H9 (cell line): ENCODE measurements around the gene TMC8. TPM values are rescaled to one million over a fixed set of nuclear protein-coding genes. Genes with fewer than 3 reads are reported as not detected.

Experiments
- DNase-seq: peaks from one replicate; pipeline ENCODE4 v3.0.0-alpha.2; 2017
- H2AFZ ChIP-seq: one replicate; pipeline ENCODE4 v1.6.1; 2013; ENCODE audit warnings: mild to moderate bottlenecking, low read length, control low read depth, moderate library complexity
- H2AK5ac ChIP-seq: 2 replicates; pipeline ENCODE4 v1.6.1; 2013; ENCODE audit warnings: low read length, control low read depth, mixed read lengths; ENCODE audit not compliant: insufficient read length
- H2BK120ac ChIP-seq: one replicate; pipeline ENCODE4 v1.6.1; 2013; ENCODE audit warnings: low read depth, mild to moderate bottlenecking, low read length, control low read depth, inconsistent platforms; ENCODE audit not compliant: poor library complexity, severe bottlenecking
- H2BK12ac ChIP-seq: 2 replicates; pipeline ENCODE4 v1.6.1; 2013; ENCODE audit warnings: low read length, control low read depth, mixed read lengths, low read depth; ENCODE audit not compliant: insufficient read length
- H2BK15ac ChIP-seq: 2 replicates; pipeline ENCODE4 v1.6.1; 2013; ENCODE audit warnings: low read depth, low read length, control low read depth
- H2BK20ac ChIP-seq: one replicate; pipeline ENCODE4 v1.6.1; 2013; ENCODE audit warnings: low read depth, mild to moderate bottlenecking, low read length, control low read depth, inconsistent platforms; ENCODE audit not compliant: poor library complexity, severe bottlenecking
- H2BK5ac ChIP-seq: 2 replicates; pipeline ENCODE4 v1.6.1; 2013; ENCODE audit warnings: low read length, control low read depth, mixed read lengths; ENCODE audit not compliant: insufficient read length
- H3K14ac ChIP-seq: 2 replicates; pipeline ENCODE4 v1.6.1; 2013; ENCODE audit warnings: low read length, control low read depth; ENCODE audit not compliant: insufficient read depth
- H3K18ac ChIP-seq: 2 replicates; pipeline ENCODE4 v1.6.1; 2013; ENCODE audit warnings: low read depth, mild to moderate bottlenecking, mixed read lengths, low read length, control low read depth; ENCODE audit not compliant: insufficient read length
- H3K23ac ChIP-seq: 2 replicates; pipeline ENCODE4 v1.6.1; 2013; ENCODE audit warnings: low read length, control low read depth, mixed read lengths, low read depth; ENCODE audit not compliant: insufficient read length
- H3K23me2 ChIP-seq: 2 replicates; pipeline ENCODE4 v1.6.1; 2013; ENCODE audit warnings: low read depth, mild to moderate bottlenecking, mixed read lengths, low read length, control low read depth; ENCODE audit not compliant: insufficient read length, poor library complexity, severe bottlenecking
- H3K27ac ChIP-seq: 2 replicates; pipeline ENCODE4 v1.5.1; 2013; ENCODE audit warnings: low read length, control low read depth, mixed read lengths, low read depth; ENCODE audit not compliant: insufficient read length
- H3K27me3 ChIP-seq: 2 replicates; pipeline ENCODE4 v1.6.1; 2013; ENCODE audit warnings: low read length, control low read depth, inconsistent platforms; ENCODE audit not compliant: insufficient read depth
- H3K4ac ChIP-seq: 2 replicates; pipeline ENCODE4 v1.6.1; 2013; ENCODE audit warnings: low read depth, mild to moderate bottlenecking, control low read depth, inconsistent platforms, low read length, moderate library complexity
- H3K4me1 ChIP-seq: 2 replicates; pipeline ENCODE4 v1.6.1; 2013; ENCODE audit warnings: low read length, control low read depth, inconsistent platforms; ENCODE audit not compliant: insufficient read depth
- H3K4me2 ChIP-seq: 2 replicates; pipeline ENCODE4 v1.6.1; 2013; ENCODE audit warnings: low read length, control low read depth, mixed read lengths; ENCODE audit not compliant: insufficient read length, insufficient read depth
- H3K56ac ChIP-seq: 2 replicates; pipeline ENCODE4 v1.6.1; 2013; ENCODE audit warnings: low read depth, mild to moderate bottlenecking, mixed read lengths, low read length, control low read depth; ENCODE audit not compliant: insufficient read length
- H3K79me1 ChIP-seq: 2 replicates; pipeline ENCODE4 v1.6.1; 2013; ENCODE audit warnings: low read depth, mild to moderate bottlenecking, moderate library complexity, low read length, control low read depth, inconsistent platforms; ENCODE audit not compliant: insufficient read depth, poor library complexity, severe bottlenecking
- H3K79me2 ChIP-seq: 2 replicates; pipeline ENCODE4 v1.6.1; 2013; ENCODE audit warnings: low read length, control low read depth, inconsistent platforms; ENCODE audit not compliant: insufficient read depth
- H3K9ac ChIP-seq: 2 replicates; pipeline ENCODE4 v1.6.1; 2013; ENCODE audit warnings: low read length, control low read depth, mixed read lengths; ENCODE audit not compliant: insufficient read length; ENCODE audit errors: extremely low read depth
- H3K9me3 ChIP-seq: one replicate; pipeline ENCODE4 v1.6.1; 2013; ENCODE audit warnings: low read depth, low read length, inconsistent platforms; ENCODE audit not compliant: control insufficient read depth
- H3T11ph ChIP-seq: one replicate; pipeline ENCODE4 v1.6.1; 2013; ENCODE audit warnings: mild to moderate bottlenecking, low read length, control low read depth, inconsistent platforms
- H4K20me1 ChIP-seq: one replicate; pipeline ENCODE4 v1.6.1; 2013; ENCODE audit not compliant: control insufficient read depth, insufficient read length, insufficient read depth
- H4K5ac ChIP-seq: 2 replicates; pipeline ENCODE4 v1.6.1; 2013; ENCODE audit warnings: low read depth, mild to moderate bottlenecking, mixed read lengths, low read length, control low read depth; ENCODE audit not compliant: insufficient read length
- H4K8ac ChIP-seq: replicated peaks from 2 replicates; pipeline ENCODE4 v1.6.1; 2013; ENCODE audit warnings: low read length, control low read depth, mixed read lengths, low read depth; ENCODE audit not compliant: insufficient read length
- H4K91ac ChIP-seq: 2 replicates; pipeline ENCODE4 v1.6.1; 2013; ENCODE audit warnings: low read depth, mild to moderate bottlenecking, moderate library complexity, mixed read lengths, low read length, control low read depth; ENCODE audit not compliant: insufficient read length
- H3K27ac Mint-ChIP-seq, 3 experiments: 2 replicates in 2 of 3; 3 replicates in 1 of 3; pipeline ENCODE4 v1.8.0; 2020 to 2021; ENCODE audit warnings: mixed read lengths in 3 of 3, mild to moderate bottlenecking in 1 of 3, moderate library complexity in 1 of 3
- H3K27me3 Mint-ChIP-seq: 2 replicates; pipeline ENCODE4 v1.8.0; 2021; ENCODE audit warnings: low read depth, mild to moderate bottlenecking, moderate library complexity, mixed read lengths
- H3K36me3 Mint-ChIP-seq, 3 experiments: 2 replicates in 2 of 3; 3 replicates in 1 of 3; pipeline ENCODE4 v1.8.0; 2020 to 2021; ENCODE audit warnings: low read depth in 3 of 3, mixed read lengths in 3 of 3; ENCODE audit not compliant: insufficient read depth in 1 of 3
- H3K4me1 Mint-ChIP-seq, 2 experiments: 2 replicates each; pipeline ENCODE4 v1.8.0; 2020; ENCODE audit warnings: mixed read lengths in 2 of 2
- H3K4me3 Mint-ChIP-seq, 2 experiments: 2 replicates in 1 of 2; 3 replicates in 1 of 2; pipeline ENCODE4 v1.8.0; 2020 to 2021; ENCODE audit warnings: mild to moderate bottlenecking in 2 of 2, mixed read lengths in 2 of 2, moderate library complexity in 1 of 2
- H3K9me3 Mint-ChIP-seq, 2 experiments: 2 replicates in 1 of 2; 3 replicates in 1 of 2; pipeline ENCODE4 v1.8.0; 2020; ENCODE audit warnings: mild to moderate bottlenecking in 2 of 2, mixed read lengths in 2 of 2, moderate library complexity in 1 of 2
- CTCF ChIP-seq: fragments of 200-600 bp; sonication (generic); conservative IDR thresholded peaks from 3 replicates; pipeline ENCODE4 v1.8.0; 2021; ENCODE audit warnings: antibody characterized with exemption, mild to moderate bottlenecking
- WGBS: extraction: QIAGEN DNeasy Blood & Tissue Kit; methylation state at CpG from one replicate; pipeline ENCODE4 v1.1.7; 2013; ENCODE audit warnings: missing lambda C conversion rate, low lambda C conversion rate, mixed read lengths; ENCODE audit not compliant: insufficient read length; ENCODE audit errors: extremely low coverage; 5-methylcytosine and 5-hydroxymethylcytosine counted together
- total RNA-seq: library from RNA; stranded (reverse); gene quantifications from 2 replicates; pipeline ENCODE4 v1.2.1, GENCODE V29; 2021

The TMC8 gene
- total RNA-seq, 1 experiment from 2014 or later = 1.0 TPM

DNA sequence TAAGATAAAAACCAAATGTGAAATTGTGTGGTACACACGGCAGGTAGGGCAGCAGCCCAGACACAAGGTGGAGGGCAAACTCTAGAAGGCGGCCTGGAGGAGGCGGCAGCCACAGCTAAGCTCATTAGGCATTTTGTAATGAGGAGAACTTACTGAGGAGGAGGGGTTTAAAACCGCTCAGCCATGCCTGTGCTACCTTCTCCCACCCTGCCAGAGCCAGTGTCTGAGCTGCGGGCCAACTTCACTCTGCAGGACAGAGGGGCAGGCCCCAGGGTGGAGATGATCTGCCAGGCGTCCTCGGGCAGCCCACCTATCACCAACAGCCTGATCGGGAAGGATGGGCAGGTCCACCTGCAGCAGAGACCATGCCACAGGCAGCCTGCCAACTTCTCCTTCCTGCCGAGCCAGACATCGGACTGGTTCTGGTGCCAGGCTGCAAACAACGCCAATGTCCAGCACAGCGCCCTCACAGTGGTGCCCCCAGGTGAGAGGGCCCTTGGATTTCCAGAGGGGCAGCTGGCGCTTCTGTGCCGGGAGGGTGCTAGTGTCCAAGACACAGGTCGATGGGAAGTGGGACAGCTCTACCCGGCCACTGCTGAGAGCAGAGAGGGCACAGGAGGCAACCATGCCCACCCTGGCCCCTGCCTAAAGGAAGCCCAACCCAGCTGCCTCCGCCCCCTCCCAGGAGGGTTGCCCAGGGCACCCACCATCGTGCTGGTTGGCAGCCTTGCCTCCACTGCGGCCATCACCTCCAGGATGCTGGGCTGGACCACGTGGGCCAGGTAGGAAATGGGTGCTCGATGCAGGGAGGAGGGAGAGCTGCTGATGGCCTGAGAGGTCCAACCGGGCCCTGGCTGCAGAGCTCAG, 33.5 kb downstream of the TMC8 start:
- Mint-ChIP-seq H3K4me3 (no peak overlapping the region), H3K36me3 (no peaks in the 10 kb centered on the region; a peak in 2 of 7 replicates), H3K9me3 (no peaks in the 10 kb centered on the region), H3K27ac (no peak overlapping the region), H3K27me3 (peaks cover 1% of the 10 kb centered on the region; the same call in 1 of the 2 replicates), H3K4me1 (peaks cover 6 to 18% of the 10 kb centered on the region in 2 experiments)
- Histone ChIP-seq H2BK20ac (no peak overlapping the region), H3K56ac (no peak overlapping the region), H4K5ac (no peak overlapping the region), H3K79me2 (no peaks in the 10 kb centered on the region), H2AK5ac (no peak overlapping the region), H3K14ac (no peak overlapping the region), H3T11ph (no peak overlapping the region), H3K23me2 (no peaks in the 10 kb centered on the region), H2AFZ (no peak overlapping the region), H3K18ac (no peak overlapping the region), H2BK120ac (no peak overlapping the region), H3K4ac (no peak overlapping the region), H4K91ac (no peak overlapping the region), H4K20me1 (no peaks in the 10 kb centered on the region), H3K4me2 (no peak overlapping the region), H3K27me3 (no peaks in the 10 kb centered on the region), H2BK12ac (no peak overlapping the region), H3K9me3 (no peaks in the 10 kb centered on the region), H3K23ac (no peak overlapping the region), H2BK5ac (no peak overlapping the region), H2BK15ac (no peak overlapping the region), H3K4me1 (no peaks in the 10 kb centered on the region; the same call in 1 of the 2 replicates), H4K8ac (no peak overlapping the region), H3K27ac (no peak overlapping the region), H3K79me1 (no peaks in the 10 kb centered on the region), H3K9ac (no peak overlapping the region)
- TF ChIP-seq CTCF = no peak
- whole genome bisulfite sequencing = no CpG with 5 or more reads among the region's 22 CpGs
- no peak for DNase-seq
